Brain microvascular endothelial cell (primary cell): ENCODE measurements around the gene KCNIP4.
A peak's percentile ranks its signal among the peaks of the same experiment; 100 is the strongest.
"Not testable (repeated sequence)": the region's sequence is repeated elsewhere in the genome, so short reads cannot be mapped to it uniquely, and the experiment has no call there.

Experiments
- DNase-seq: peaks from one replicate; pipeline ENCODE4 v3.0.0-alpha.2; 2020
- H3K27ac ChIP-seq: fragments of 250-450 bp; sonication (Bioruptor Pico); 2 replicates; pipeline ENCODE4 v1.5.1; 2020; ENCODE audit warnings: mild to moderate bottlenecking, moderate library complexity
- H3K27me3 ChIP-seq: fragments of 250-450 bp; sonication (Bioruptor Pico); replicated peaks from 2 replicates; pipeline ENCODE4 v1.5.1; 2020; ENCODE audit warnings: mild to moderate bottlenecking
- H3K36me3 ChIP-seq: fragments of 250-450 bp; sonication (Bioruptor Pico); replicated peaks from 2 replicates; pipeline ENCODE4 v1.5.1; 2020; ENCODE audit warnings: mild to moderate bottlenecking
- H3K4me3 ChIP-seq: 2 replicates; pipeline ENCODE4 v1.5.1; 2011; ENCODE audit warnings: low read depth, mild to moderate bottlenecking, control low read depth, low read length, moderate library complexity
- in situ Hi-C: cut with HindIII; loops from 2 replicates; pipeline ENCODE4 v1.10.0; 2017; ENCODE audit warnings: low sequenced_read_pairs, low pct_ligation_motif_present
- TF ChIP-seq, protein P1 (sequence below): IDR thresholded peaks from 2 replicates; pipeline ENCODE4 v1.5.1; 2011; ENCODE audit warnings: low read depth, mild to moderate bottlenecking, moderate library complexity, low read length, control low read depth, inconsistent platforms; ENCODE audit errors: missing control alignments

Gene KCNIP4

DNA sequence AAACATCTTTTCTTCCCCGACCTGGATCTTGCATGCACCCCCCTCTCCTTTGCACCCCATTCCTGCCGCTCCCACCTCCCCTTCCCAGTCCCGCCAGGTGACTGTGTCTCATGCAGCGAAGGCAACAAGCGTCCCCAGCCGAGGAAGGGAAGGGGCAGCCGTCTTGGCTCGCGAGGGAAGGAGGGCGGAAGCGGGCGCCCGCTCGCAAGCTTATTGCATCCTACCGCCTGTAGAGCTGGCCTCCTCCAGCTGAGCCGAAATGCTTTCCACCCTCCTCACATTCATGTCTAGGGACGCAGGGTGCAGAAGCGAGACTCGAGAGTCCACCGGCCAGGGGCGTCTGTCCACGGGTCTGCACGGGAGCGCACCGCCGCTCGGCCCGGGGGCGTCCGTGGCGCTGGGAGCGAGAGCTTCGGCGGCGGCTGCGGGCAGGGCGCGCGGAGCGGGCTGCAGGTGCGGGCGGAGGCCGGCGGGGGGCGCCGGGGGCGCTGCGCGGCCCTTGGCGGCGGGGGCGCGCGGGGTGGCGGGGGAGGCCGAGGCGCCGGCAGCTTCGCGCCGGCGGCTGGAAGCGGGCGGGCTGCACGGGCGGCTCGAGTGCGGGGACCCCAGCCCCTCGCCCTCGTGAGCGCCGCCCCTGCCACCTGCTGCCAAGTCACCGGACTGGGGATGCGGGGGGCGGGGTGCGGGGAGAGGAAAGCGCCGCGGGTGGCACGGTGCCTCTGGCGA lies at the start of gene KCNIP4:
KCNIP4 (minus strand) TSS at position 426 of the 726 bp plus-strand sequence.
- Histone ChIP-seq H3K27ac (no peak within 1 kb of the TSS), H3K36me3 (no peaks in the 10 kb centered on the region), H3K27me3 (peaks cover 7% of the 10 kb centered on the region), H3K4me3 (peak within 1 kb of the TSS; percentile 60)
- TF ChIP-seq, protein P1, sequence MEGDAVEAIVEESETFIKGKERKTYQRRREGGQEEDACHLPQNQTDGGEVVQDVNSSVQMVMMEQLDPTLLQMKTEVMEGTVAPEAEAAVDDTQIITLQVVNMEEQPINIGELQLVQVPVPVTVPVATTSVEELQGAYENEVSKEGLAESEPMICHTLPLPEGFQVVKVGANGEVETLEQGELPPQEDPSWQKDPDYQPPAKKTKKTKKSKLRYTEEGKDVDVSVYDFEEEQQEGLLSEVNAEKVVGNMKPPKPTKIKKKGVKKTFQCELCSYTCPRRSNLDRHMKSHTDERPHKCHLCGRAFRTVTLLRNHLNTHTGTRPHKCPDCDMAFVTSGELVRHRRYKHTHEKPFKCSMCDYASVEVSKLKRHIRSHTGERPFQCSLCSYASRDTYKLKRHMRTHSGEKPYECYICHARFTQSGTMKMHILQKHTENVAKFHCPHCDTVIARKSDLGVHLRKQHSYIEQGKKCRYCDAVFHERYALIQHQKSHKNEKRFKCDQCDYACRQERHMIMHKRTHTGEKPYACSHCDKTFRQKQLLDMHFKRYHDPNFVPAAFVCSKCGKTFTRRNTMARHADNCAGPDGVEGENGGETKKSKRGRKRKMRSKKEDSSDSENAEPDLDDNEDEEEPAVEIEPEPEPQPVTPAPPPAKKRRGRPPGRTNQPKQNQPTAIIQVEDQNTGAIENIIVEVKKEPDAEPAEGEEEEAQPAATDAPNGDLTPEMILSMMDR: no peak
- DNase-seq: peak; percentile 6
- in situ Hi-C loops: no loop called here

DNA sequence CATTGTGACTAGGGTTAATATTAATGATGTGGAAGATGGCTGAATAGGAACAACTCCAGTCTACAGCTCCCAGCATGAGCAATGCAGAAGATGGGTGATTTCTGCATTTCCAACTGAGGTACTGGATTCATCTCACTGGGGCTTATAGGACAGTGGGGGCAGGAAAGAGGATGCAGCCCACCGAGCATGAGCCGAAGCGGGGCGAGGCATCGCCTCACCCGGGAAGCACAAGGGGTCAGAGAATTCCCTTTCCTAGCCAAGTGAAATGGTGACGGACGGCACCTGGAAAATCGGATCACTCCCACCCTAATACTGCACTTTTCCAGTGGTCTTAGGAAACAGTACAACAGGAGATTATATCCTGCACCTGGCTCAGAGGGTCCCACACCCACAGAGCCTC lies 48.0 kb upstream of the KCNIP4 start:
- H3K27me3 ChIP-seq, H3K4me3 ChIP-seq, H3K36me3 ChIP-seq, H3K27ac ChIP-seq, DNase-seq, in situ Hi-C loops: not testable (repeated sequence)

DNA sequence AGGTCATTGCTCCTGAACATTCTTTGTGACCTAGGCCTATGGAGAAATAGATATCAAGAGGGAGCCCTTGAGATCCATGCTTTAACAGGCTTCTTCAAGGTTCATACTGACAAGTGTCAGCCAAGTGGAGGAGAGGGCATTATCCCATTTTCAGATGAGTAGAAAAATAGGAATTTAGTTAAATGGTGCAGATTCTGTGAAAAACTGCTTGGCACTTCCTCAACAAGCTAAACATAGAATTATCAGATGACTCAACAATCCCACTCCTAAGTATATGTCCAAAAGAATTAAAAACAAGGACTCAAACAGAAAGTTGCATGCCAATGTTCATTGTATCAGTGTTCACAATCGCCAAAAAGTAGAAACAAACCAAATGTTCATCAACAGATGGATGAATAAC lies 43.8 kb upstream of the KCNIP4 start:
- H3K27ac ChIP-seq: no peak overlapping the region
- H3K4me3 ChIP-seq: no peak overlapping the region
- no peaks in the 10 kb centered on the region for H3K27me3 ChIP-seq
- peak; percentile 2 for DNase-seq
- in situ Hi-C loops: no loop called here
- TF ChIP-seq, protein P1: no peak
- no peaks in the 10 kb centered on the region for H3K36me3 ChIP-seq

DNA sequence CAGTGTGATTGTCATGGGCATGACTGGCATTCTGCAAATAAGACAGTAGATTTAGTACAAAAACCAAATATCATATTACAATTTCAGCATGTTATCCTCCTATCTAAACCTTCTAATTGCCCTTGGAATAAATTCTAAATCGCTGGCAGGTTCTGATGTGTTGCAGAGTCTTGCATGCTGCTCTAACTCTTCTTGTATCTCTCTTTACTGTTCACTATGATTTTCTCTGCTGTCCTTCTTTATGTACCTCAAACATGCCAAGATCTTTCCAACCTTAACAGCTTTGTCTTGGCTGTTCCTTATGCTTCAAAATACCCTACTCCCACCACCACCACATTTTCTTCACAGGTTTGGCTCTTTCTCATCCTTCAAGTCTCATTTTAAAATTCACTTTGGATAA lies 43.0 kb upstream of the KCNIP4 start:
- Histone ChIP-seq H3K27ac (no peak overlapping the region), H3K4me3 (no peak overlapping the region), H3K36me3 (no peaks in the 10 kb centered on the region), H3K27me3 (no peaks in the 10 kb centered on the region)
- in situ Hi-C loops: no loop called here
- DNase-seq: no peak
- TF ChIP-seq, protein P1: no peak

DNA sequence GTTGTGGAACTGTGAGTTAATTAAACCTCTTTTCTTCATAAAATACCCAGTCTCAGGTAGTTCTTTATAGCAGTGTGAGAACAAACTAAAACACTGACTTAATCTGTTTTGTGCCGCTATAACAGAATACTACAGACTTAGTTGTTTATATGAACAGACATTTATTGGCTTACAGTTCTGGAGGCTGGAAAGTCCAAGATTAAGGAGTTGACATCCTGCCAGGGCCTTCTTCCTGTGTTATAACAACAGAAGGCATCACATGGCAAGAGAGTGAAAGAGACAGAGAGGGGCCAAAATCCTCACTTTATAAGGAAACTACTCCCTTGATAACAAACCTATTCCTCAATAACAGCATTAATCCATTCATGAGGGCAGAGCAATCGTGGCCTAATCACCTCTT lies 42.5 kb upstream of the KCNIP4 start:
- H3K36me3 ChIP-seq: no peaks in the 10 kb centered on the region
- TF ChIP-seq, protein P1: no peak
- in situ Hi-C loops: no loop called here
- no peak overlapping the region for H3K27ac ChIP-seq
- no peaks in the 10 kb centered on the region for H3K27me3 ChIP-seq
- no peak overlapping the region for H3K4me3 ChIP-seq
- no peak for DNase-seq

DNA sequence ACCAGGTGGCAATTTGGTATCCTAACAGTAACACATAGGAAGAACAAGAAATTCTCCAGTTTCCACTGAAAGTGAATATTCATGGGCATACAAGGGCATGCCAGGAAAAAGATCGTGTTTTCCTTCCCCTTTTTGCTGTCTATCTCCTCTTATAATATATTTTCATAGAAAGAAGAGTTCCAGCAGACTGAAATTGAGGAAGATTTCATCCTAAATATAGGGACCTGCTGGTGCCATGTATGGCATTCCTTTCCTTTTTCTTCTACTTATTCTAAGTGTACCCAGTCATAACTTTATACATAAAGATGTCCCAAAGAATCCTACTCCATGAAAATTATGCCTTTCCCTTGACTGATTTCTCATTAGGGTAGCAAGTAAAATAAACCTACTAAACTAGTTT lies 40.8 kb upstream of the KCNIP4 start:
- TF ChIP-seq, protein P1: no peak
- in situ Hi-C loops: no loop called here
- DNase-seq: no peak
- no peaks in the 10 kb centered on the region for H3K27me3 ChIP-seq
- H3K36me3 ChIP-seq: no peaks in the 10 kb centered on the region
- H3K27ac ChIP-seq: no peak overlapping the region
- H3K4me3 ChIP-seq: no peak overlapping the region
